Measurements from ENCODE around the gene XCL1.
A peak's percentile ranks its signal among the peaks of the same experiment; 100 is the strongest.

XCL1 gene

DNA sequence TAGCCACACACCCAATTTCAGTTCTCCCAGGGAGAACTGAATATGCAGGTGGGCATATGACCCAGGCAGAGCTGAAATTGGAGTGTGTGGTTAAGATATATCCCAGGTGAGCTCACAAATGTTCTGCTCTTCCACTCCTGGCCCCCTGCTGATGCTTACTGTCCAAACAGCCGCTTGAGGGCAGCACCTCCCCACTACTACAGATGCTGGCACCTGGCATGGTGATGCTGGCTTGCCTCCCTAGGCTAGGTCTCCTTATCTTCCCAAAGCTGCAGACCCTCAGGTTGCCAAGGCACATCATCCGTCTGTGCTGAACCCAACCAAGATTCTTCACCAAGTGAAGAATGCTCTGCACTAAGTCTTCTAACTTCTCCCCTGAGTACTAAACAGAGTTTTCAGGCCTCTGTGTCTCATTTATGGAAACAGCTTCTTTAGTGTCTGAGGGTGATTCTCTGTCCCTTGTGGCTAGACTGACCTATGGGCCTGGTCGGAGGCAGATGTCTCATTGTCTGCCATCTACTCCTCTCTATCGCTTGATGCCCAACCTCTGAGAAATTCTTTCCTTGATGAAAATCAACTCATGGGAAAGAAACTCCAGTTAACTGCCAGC, 27.2 kb downstream of the XCL1 start:
- peak; percentile 1 to 61 (median 17) for DNase-seq (ENCODE audit: low read depth in 3 of 3, low spot score in 1 of 3)

DNA sequence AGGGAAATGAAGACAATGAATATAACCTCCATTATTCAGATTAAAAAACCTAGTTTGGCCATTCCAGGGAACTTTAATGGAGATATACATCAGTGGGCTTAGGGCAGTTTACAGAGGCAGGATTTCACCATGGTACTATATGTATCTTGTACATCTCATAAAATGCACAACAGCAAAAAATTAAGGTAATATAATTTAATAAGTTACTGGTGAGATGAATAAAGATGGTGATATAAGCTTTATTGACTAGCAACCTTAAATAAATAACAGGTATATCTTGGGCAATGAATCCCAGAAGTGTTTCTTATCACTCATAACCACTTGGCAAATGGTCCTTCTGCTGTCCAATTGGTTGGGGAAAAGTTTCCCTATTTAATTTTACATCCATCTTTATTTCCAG, 29.0 kb downstream of the XCL1 start:
- DNase-seq (ENCODE audit: low read depth in 3 of 3, low spot score in 1 of 3) = no peak

DNA sequence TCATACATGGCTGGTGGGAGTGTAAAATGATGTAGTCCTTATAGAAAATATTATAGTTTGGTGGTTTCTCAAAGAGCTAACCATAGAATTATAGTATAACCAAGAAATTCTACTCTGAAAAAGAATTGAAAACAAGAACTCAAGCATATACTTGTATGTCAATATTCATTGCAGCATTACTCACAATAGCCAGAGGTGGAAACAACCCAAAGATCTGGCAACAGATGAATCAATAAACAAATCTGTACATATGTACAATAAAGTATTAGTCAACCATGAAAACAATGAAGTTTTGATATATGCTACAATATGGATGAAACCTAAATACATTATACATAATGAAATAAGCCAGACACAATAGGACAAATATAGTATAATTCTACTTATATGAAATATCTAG, 29.7 kb downstream of the XCL1 start:
- DNase-seq (ENCODE audit: low read depth in 3 of 3, low spot score in 1 of 3) = no peak

DNA sequence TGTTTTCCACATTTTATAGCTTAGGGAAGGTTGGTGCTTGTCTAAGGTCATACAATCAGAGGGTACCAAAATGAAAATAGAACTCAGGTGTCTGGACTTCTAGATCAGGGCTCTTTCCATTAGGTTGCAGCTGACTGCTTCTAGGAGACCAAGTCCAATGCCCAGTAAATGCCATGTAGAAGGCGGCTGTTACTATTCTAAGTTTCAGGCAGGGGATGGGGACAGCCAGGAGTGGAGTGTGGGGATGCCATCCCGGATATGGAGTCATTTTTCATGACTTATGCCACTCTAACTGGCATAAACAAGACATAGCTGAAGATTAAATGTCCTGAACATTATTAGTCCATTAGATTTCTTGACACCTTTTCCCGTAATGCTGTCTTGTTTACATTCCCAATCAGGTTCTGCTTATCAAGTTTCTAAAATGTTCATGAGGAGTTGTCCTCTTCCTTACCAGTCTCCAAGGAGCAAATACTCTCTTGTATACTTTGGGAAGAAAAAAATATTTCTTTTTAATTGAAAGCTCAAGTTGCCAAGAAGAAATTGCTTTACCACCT, 31.5 kb downstream of the XCL1 start:
- no peak for DNase-seq (ENCODE audit: low read depth in 3 of 3, low spot score in 1 of 3)

DNA sequence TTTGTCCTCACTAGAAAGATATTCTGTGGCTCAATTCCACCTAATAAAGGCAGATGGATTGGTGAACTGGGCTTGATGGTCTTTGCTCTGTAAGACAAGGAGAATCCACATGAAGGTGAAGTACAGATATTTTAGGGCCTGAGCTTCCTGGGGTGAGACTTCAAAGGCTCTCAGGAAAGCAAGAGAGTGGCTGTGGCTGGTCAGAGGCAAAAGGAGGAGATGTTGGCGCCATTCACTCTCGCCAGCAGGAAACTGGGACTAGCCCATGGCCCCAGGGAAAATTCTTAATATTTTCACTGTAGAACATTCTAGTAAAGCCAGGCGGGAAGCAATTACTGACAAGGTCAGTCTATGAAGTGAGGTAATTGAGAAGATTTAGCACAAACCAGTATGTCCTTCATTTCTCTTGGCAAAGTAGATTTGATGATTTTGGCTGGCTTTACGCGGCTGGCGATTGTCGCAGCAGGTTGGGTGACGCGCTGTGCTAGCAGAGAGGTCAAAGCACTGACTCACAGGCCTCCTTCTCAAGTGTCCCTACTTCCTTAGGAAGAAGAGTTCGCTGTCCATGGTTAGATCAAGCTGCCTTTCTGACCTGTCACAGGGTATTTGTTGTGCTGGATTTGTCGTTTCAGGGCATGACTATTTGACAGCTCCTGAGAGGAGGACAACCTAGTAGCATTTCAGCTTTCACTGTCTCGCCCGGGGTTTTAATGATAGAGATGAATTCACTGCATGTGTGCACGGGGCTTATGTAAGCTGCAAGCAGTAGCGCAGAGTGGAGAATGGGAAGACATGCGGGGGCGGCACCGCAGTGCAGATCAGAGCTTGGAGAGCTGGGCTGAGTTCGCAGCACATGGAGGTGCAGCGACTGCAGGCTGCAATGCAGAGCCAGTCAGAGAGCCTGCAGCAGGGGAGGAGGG, 32.7 kb downstream of the XCL1 start:
- DNase-seq (ENCODE audit: low read depth in 3 of 3, low spot score in 1 of 3) = no peak

DNA sequence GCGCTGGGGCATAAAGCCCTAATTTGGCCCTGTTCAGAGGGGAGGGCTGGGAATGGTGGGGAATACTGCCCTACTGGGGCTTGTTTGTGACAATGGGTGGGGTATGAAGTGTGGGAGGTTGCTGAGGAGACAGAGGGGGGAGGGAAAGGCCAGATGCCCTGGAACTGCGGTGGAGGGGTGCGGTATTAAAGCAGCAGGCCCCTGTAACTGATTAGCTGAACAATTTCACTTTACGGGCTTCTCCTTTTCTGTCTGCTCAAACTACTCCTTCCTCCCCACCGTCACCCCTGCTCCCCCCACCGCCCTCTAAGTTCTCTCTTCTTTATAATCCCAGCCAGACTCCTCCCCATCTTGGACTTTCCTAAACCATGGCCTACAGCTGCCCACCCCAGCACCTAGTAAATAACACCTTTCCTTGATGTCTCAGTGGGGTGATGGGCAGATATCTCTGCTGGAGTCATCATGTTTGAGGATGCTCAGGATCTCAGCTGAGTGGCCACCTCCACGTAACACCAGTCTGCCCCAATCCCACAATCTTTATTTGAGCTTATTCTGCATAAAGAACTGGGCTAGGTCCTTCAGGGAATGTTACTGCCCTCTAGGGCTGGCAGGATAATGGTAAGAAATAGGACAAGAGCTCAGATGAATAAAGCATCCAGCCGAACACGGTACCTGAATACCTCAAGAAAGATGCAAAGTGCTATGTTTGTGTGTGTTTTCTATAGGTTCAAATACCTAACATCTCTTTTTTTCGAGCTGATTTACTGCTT, 33.5 kb downstream of the XCL1 start:
- no peak for DNase-seq (ENCODE audit: low read depth in 3 of 3, low spot score in 1 of 3)

DNA sequence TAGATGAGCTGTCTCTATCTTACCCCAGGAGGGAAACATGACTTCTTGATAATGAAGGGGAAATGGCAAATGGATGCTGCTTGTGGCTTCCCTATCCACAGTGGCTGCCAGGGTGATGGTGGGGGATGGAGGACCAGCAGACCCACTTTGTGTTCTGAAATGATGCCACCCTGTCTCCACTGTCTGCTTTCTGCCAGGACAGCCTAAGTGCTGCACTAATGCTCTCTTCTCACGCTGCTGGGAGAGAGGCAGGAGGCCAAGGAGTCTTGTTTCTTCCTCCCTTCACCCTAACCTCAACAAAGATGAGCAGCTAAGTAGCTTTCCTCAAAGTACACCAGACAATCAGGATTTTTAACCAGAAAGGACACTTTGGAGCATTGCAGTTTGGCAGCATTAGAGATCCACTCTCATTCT, 36.6 kb downstream of the XCL1 start:
- DNase-seq (ENCODE audit: low read depth in 3 of 3, low spot score in 1 of 3) = no peak

DNA sequence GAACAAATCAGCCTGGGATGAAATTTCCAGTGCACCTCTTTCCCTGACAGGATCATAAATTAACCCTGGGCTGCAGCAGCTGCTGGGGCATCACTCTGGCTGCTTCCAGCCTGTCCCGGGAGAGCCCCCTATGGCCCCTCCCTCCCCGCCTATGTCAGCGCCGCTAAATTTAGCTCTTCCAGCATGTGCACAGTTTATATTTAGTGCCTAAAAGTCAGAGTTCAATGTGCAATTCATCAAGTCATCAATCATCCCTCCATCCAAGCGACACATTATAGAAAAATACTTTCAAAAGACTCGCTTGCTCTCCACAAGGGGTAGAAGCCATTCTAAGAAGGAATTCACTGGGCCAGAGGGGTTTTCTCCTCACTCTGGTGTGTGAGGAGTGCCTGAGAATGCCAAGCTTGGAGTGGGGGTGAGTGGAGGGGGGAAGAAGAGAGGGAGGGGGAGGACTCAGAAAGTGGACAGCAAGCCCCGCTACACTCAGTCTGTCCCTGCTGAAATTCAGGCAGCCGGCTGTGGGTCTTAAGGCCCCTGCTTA, 37.4 kb downstream of the XCL1 start:
- DNase-seq (ENCODE audit: low read depth in 3 of 3, low spot score in 1 of 3) = no peak

DNA sequence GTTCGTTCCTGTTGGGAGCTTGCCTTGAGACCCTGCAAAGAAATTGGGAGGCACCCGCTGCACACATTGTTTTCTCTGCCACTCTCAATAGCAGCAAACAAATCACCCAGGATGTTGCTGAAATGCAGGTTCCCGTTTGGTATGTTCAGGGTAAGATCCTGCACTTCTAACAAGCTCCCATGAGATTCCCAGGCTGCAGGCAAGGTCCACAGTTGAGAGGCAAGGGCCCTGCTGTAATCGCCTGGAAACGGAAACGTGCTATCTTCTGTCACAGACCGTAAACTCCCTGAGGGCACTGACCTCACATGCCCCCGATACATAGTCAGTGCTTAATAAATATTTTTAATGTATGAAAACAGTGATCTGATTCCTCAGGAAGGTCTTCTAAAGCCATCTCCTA, 37.8 kb downstream of the XCL1 start:
- DNase-seq (ENCODE audit: low read depth in 3 of 3, low spot score in 1 of 3) = no peak

DNA sequence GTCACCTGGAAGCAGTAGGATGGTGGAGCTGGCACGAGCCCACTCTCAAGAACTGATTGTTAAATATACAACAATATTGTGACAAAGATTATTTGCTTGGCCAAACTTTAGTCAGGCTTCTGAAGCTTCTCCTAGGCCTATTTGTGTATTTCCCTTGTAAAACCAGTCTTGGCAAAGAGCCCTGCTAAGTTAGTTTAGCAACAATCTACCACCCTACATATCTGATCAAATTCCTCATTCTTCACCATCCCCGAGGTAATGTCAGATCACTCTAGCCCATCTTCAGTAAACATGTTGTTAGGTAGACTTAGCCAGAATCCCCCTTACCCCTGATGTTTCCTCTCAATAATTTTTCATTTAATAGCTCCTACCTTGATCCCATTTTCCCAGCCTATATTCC, 39.6 kb downstream of the XCL1 start:
- no peak for DNase-seq (ENCODE audit: low read depth in 3 of 3, low spot score in 1 of 3)

DNA sequence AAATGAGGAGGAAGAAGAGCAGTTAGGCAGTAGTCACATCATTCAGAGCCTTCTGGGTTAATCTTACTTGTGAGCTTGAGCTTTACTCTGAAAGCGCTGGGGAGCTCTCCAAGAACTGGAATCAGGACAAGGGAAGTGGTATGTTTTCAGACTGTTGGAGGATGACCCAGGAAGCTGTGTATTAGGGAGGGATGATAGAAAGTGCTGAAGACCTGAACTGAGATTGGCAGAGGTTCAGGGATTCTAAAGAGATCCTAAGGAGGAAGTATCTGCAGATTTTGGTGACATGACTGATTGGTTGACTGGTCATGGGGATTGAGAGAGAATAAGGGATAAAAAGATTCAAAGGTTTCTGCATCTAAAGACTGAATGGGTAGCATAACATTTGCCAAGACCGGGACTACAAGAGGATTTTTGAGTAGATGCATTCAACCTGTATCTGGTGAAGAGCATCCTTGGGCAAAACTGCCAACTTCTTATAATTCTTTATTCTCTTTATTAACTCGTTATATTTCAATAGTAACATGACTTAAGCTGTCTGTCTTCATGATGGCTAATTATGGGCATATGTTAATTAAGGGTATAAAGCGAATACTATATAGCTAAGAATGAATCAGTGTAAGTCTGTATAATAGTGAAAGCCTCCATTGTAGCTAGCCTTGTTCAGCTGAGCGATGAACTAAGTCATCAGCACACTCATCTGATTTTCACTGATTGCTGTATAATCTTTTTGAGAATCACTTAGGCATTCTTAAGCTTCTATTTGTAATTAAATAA, 41.8 kb downstream of the XCL1 start:
- DNase-seq (ENCODE audit: low read depth in 3 of 3, low spot score in 1 of 3) = no peak

DNA sequence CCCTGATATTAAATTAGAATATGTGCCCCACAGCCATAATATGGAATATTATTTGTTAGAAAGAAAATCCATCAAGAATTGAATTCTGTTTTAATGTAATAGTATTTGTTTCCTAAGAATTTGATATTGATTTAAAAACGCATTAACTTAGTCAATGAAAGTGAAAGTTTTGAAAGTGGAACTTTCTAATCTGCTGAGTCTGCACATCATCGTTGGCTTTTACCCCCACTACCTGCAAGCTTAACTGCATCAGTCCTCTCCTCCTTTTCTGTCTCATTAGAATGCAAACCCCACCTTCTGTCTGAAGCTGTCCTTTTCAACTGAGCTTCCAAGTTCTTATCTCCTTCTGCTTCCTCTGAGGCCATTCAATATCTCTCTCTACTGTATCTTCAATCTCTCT, 42.5 kb downstream of the XCL1 start:
- no peak for DNase-seq (ENCODE audit: low read depth in 3 of 3, low spot score in 1 of 3)

DNA sequence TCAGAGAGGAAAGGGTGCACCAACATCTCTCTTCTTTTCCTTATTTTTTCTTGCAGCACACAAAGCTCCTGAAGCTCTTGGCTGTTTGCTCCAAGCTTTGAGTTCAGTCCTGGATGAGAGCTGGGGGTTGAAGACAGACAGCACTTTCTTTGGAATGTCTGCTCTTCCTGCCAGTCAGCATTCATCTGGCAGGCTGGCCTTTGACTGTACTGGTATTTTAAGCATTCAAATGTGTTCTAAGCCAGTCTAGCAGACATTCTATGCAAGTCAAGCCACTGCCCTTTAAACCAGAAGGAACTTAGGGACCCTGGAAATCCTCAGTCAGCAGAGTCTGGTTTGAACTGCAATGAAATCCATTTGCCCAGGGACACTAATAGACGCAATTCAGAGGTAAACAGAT, 45.0 kb downstream of the XCL1 start:
- no peak for DNase-seq (ENCODE audit: low read depth in 3 of 3, low spot score in 1 of 3)

DNA sequence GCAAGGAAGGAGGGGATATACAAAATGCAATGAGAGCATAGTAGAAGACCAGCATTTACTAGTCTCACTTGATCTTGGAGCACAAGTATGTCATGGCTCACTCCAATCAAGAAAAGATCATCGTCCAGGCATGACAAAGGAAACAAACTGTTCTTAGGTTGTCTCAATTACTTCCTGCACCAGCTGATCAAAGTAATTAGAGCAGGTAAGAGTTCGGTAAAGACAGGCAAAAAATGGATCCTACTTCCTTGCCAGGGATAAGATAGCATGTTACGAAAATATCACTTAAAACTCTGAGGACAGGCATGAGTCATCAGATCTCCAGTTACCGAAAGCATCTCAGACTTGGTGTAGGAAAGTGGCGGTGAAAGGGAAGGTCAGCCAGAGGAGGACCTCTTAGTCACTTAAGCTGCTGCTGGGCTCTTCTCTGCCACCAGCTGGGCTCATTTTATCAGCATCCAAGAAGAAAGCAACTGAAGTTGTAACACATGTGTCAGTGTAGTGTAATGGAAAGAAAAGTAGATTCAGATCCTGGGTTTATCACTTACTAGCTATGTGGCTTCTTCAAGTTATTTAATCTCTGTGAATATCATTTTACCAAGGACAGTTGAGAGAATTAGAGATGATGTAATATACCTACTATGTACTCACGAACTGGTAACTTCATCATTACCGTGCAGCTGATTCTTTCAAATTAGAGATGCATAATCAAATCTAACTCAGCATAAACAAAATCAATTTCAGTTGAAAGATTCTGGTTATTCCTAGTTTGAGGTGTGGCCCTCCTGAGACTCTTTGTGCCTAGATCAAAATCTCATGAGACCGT, 46.8 kb downstream of the XCL1 start:
- no peak for DNase-seq (ENCODE audit: low read depth in 3 of 3, low spot score in 1 of 3)

DNA sequence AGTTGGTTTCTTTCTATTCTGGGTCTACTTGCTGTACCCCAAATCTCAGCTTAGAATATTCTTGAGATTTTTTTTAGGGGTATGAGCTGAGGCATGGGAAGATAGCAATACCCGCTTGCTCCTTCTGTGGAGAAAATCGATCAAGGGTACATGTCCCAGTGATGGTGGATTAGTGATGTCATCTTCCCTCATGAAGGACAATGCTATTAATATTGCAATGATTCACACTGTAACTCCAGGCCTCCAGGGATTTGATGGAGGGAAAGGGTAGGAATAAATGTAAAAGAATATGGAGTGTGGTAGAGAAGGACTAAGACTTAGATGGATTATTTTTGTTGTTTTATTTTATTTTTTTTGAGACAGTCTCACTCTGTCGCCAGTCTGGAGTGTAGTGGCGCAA, 47.4 kb downstream of the XCL1 start:
- DNase-seq (ENCODE audit: low read depth in 3 of 3, low spot score in 1 of 3) = no peak

DNA sequence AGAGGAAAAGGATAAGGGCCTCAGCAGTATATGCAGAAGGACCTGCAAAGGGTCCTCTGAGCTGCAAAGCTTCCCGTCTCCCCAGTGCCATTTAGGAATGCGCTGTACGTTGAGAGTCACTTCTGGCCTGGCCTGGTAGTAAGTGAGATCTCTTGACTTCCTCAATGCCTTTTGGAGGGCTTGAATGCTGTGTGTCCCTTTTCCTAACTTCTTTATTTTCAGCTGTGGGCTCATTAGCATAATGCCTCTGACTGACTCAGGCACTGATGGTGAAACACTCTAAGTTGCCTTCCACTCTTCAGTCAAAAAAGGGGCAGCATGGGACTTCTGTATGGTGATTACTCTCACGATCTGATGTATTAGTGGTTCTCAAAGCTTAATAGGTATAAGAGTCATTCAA, 49.9 kb downstream of the XCL1 start:
- no peak for DNase-seq (ENCODE audit: low read depth in 3 of 3, low spot score in 1 of 3)

DNA sequence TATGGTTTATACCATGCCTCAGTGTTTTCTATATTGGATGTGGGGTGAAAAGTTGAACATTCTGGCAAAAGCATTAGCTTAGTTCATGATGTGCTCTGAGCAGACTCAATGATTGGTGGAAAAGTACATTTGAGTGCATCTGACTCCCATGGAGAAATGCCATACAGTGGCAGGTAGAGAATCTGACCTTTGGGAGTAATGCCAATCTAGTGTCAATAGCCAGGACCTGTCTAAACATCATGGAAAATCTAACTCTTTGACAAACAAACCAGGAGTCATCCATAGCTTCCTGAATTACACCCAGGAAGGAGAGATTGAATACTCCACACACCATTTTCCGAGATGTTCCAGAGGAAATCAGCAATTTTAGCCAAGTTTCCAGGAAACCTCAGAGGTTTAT, 51.0 kb downstream of the XCL1 start:
- DNase-seq (ENCODE audit: low read depth in 3 of 3, low spot score in 1 of 3) = no peak

DNA sequence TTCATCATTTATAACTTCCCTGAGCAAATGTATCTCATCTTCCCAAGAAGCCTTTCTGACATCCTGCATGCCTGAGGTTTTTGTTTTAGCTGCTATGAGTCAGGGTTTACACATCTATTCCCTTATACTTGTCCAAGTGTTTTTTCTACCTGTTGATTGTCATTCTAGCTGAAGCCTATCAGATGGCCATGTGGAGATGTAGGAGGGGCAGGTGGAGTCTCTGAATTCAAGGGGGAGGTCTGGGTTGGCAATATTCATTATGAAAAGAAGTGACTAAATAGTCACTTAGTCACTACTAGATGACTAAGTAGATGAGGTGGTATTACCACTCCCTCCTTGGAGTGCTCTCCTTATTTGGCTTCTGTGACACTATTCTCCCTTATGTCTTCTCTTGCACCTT, 52.4 kb downstream of the XCL1 start:
- DNase-seq (ENCODE audit: low read depth in 3 of 3, low spot score in 1 of 3) = no peak

DNA sequence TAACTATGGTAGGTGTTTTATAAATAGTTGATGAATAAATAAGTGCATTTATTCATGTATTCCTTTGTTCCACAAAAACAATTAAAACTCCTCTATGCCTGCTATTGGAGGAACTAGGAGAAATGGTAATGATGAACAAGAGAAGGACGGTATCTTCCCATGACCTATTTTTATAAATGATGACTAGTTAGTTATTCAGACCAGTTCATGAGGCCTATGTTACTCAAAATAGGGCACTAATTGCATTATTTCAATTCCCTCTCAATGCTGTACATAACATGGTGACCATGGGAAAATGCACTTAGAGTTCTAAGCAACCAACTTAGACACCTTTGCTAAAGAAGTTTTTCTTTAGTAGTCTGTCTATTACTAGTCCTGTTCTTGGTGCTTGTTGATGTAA, 53.1 kb downstream of the XCL1 start:
- DNase-seq (ENCODE audit: low read depth in 3 of 3, low spot score in 1 of 3) = no peak
